GM10248 (cell line): Measurements from ENCODE around the gene HOXA11.

Experiments
- CTCF ChIA-PET: fragments of 300-600 bp; sonication (Branson Sonifier 250); formaldehyde crosslinking; extraction: SDS; loops from one replicate; lab custom pipeline; 2021; ENCODE audit warnings: antibody characterized with exemption; lab: Yijun Ruan, JAX
- POLR2A ChIA-PET: fragments of 350-650 bp; sonication (Branson Sonifier 250); formaldehyde crosslinking; extraction: SDS; loops from one replicate; lab custom pipeline; 2020; ENCODE audit warnings: antibody characterized with exemption; lab: Yijun Ruan, JAX
- DNase-seq: peaks from one replicate; pipeline ENCODE4 v3.0.0; 2012; ENCODE audit errors: extremely low spot score
- TF ChIP-seq, protein P1 (sequence below): IDR thresholded peaks from 2 replicates; pipeline ENCODE4 v1.5.1; 2012; ENCODE audit warnings: mild to moderate bottlenecking, low read depth; ENCODE audit errors: extremely low read depth, missing control alignments, control extremely low read depth

HOXA11 gene

DNA sequence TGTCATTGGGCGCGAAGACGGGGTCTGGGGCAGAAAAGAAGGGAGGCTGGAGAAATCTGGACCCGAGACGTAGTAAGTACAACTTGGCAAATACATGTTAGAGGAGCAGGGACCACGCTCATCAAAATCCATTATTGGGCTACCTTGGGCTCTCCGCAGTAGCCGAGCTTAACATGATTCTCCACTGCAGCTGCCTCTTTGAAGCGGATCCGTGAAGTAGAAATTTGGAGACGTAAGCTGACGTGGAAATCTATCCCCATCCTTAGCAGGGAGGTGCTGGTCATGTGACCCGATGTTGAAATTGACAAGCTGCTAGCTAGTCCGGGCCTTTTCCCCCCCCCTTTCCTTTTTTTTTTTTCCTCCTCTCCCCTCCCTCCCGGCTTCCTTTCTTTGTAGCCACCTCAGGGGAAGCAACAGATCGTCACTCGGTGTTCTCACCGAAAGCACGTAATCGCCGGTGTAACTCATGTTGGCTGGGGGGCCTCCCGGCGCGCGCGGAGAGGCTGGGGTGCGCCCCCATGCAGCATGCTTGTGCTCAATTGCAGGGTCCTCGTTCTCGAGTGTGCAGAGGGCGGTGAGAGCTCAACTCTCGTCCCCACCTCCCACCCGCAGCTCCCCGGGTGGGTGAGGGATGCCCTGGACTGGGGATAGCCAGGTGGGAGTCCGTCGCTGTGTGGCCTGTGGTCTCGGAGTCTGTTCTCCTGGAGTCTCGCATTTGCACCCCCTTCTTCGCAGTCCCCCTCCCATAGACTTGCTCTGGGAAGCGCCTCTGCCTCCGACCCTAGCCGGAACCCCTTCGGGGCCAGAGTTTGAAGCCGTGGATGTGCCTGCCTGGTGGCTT is at the start of gene HOXA11:
Gene HOXA11 (minus strand): TSS at position 220 of the 841 bp plus-strand sequence. CDS start 88 bp downstream, at position 132.
- TF ChIP-seq, protein P1, sequence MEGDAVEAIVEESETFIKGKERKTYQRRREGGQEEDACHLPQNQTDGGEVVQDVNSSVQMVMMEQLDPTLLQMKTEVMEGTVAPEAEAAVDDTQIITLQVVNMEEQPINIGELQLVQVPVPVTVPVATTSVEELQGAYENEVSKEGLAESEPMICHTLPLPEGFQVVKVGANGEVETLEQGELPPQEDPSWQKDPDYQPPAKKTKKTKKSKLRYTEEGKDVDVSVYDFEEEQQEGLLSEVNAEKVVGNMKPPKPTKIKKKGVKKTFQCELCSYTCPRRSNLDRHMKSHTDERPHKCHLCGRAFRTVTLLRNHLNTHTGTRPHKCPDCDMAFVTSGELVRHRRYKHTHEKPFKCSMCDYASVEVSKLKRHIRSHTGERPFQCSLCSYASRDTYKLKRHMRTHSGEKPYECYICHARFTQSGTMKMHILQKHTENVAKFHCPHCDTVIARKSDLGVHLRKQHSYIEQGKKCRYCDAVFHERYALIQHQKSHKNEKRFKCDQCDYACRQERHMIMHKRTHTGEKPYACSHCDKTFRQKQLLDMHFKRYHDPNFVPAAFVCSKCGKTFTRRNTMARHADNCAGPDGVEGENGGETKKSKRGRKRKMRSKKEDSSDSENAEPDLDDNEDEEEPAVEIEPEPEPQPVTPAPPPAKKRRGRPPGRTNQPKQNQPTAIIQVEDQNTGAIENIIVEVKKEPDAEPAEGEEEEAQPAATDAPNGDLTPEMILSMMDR = no peak
- CTCF ChIA-PET = interaction anchor here (1.1 to 5.1 kb wide), 2 partner anchors 10 to 26 kb away, joined by 3 to 41 read pairs; no protein-coding TSS in a partner anchor
- DNase-seq = no peak
- POLR2A ChIA-PET = no interaction called here

DNA sequence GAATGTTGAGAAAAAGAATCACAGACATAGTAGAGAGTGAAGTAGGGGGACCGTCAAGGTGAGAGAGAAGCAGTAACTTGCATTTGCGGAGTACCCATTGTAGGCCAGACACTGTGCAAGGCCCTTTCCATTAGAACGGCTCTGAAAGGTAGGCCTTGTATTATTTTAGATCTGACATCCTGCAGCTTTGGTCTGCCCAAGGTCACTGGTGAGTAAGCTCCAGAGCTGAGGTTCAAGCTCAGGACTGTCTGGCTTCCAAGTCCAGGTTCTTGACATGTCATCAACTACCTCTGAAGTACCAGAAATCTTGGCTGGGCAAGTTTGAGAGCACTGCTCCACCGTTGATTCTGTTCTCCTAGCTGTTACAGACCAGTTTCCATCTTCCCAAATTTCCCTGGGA is 44.4 kb upstream of the HOXA11 start:
- POLR2A ChIA-PET = no interaction called here
- DNase-seq = no peak
- TF ChIP-seq, protein P1 = no peak
- CTCF ChIA-PET = interaction anchor here (1.2 to 1.3 kb wide), 2 partner anchors 10 to 33 kb away, joined by 3 to 4 read pairs; no protein-coding TSS in a partner anchor

DNA sequence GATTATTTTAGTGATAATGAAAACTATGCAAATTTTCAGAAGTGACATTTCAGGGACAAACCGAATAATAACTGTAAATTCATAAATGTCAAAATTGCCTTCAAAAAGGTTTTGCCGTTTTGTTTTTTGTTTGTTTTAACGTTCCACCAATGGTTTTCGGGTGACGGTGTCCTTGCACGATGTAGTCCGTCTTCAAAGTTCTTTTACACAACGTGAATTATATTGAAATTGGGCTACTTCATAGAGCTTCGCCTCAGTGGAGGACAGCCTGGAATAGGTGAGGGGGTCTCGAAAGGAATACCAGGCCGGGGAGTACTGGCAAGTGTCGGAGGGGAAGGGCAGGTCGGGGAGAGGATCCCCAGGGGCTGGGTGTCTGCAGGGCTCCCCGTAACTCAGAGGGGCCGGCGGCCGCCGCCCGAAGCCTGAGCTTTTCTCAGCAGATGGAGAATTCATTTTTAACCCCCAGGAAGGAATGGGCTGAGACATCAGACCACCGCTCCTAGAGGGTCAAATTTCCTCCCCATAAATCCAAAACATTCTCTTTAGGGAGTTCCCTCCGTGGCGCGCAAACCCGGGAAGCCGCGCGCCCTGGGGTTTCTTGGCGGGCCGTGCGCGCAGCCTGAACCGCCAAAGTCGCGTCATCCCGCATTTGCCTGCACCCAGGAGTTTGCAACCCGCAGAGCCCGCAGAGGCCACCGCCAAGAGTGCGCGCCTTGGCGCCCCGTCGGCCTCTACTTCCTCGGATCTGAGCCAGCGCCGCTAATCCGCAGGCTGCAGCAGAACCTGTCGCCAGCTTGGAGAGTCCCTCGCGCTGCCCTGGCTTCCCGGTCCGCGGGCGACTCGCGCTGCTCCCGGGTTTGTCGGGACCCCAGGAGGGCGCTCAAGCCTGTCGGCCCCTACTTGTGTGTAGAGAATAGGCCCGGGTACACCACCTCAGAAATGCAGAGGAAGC is 40.2 kb upstream of the HOXA11 start:
- ChIA-PET CTCF (interaction anchor here (1.1 kb wide), 1 partner anchor 14 kb away, joined by 4 read pairs; no protein-coding TSS in a partner anchor), POLR2A (no interaction called here)
- TF ChIP-seq, protein P1 = no peak
- DNase-seq = no peak

DNA sequence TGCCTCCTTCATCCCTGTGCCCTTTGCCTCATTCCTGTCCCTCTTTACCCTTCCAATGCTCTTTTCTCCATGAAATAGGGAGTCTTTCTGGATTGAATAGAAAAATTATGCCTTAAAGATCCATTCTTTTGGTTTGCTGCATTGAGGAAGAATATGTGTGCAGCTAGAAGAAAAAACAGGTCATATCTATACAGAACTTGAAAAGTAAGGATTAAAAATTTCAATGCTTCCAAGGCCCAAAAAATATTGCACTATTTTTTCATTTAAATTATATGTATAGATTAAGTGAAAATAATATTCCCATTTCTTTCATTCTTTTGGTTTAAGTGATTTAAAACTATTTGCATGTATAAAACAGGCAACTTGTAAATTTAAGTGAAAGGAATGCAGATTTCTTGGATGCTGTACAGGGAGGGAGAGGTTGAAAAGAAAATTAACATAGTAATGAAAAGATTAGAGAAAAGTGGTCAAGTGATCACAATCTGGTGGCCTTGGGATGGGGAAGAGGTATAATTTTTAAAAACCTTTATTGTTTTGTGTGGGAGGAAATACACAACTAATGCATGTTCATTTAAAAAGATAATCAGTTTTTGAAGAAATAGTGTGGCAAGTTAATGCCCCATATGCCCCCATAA is 39.0 kb upstream of the HOXA11 start:
- POLR2A ChIA-PET = no interaction called here

DNA sequence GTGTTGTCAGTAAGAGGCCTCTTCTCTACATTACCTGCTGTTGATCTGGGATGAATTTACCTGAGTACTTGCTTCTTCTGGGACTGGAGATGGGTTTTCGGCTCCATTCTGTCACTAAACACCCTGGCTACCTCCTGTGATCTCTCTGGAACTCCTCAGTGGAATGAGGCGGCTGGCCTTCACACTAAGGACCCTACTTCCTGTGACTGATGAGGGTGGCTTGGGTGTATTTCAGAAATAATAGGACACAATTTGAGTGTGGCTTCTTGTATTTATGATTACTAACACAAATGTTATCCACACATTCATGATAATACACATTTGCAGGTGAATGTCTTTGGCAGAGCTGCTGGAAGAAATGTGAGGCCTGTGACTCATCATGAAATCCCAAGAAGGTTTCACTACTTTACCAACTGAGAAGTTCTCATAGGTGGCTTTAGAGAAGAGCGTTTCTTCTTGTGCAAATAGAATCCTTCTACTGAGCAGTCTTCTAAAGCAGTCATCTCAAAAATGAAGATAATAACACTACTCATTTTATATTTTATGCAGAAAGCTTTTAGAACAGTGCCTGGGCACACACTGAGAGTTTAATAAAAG is 36.3 kb upstream of the HOXA11 start:
- ChIA-PET CTCF (interaction anchor here (1.0 to 3.2 kb wide), 2 partner anchors 11 kb away, joined by 3 to 16 read pairs; no protein-coding TSS in a partner anchor), POLR2A (no interaction called here)
- TF ChIP-seq, protein P1 = no peak
- no peak for DNase-seq

More for the DNA sequence above, 39.0 kb upstream of the HOXA11 start:
- CTCF ChIA-PET = interaction anchor here (1.4 to 3.2 kb wide), 2 partner anchors 13 to 28 kb away, joined by 3 to 16 read pairs; no protein-coding TSS in a partner anchor
- TF ChIP-seq, protein P1 = no peak
- no peak for DNase-seq
